Measurements from ENCODE around the gene CEP72.

Gene CEP72, protein sequence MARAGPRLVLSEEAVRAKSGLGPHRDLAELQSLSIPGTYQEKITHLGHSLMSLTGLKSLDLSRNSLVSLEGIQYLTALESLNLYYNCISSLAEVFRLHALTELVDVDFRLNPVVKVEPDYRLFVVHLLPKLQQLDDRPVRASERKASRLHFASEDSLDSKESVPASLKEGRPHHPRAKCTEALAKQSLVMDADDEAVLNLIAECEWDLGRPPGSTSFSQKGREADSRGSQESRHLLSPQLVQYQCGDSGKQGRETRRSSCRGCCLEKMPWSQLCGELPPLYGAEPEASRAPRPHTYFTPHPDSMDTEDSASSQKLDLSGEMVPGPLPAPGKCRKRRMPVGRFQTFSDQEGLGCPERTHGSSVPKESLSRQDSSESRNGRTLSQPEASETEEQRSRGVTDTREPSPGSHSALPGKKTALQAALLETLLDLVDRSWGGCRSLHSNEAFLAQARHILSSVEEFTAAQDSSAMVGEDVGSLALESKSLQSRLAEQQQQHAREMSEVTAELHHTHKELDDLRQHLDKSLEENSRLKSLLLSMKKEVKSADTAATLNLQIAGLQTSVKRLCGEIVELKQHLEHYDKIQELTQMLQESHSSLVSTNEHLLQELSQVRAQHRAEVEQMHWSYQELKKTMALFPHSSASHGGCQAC

DNA sequence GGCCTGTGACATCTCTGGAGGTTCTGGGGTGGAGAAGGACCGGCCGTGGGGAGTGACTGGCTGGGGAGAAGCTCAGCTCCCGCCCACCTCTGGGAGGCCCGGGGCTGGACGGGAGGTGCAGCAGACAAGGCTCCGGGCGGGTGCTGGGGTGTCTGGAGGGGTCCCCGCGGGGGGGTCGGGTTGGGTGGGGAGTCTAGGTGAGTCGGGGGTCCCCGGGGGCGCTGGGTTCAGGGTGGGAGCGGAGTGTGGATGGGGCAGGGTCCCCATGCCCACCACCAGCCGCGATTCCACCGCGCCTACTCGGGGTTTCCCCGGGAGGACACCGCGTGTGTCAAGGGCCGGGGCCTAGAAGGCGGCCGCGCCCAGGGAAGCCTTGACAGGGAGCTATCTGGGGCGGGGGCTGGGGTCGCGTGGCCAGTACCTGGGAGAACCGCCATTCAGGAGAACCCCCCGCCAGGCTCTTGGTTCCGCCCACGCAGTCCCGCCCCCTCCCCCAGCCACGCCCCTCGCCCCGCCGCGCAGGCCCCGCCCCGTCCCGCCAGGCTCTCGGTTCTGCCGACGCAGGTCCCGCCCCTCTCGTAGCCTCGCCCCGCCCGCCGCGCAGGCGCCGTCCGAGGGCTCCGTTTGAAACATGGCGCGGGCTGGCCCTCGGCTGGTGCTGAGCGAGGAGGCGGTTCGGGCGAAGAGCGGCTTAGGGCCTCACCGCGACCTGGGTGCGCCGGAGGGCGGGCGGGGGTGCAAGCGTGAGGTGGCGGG lies at the start of gene CEP72:
CEP72 (plus strand) TSS at position 610 of the 756 bp plus-strand sequence; CDS start at position 632, 22 bp downstream.
- DNase-seq (ENCODE audit: low read depth) = peak; percentile 26
- H3K4me3 ChIP-seq (ENCODE audit: low read length) = peak within 1 kb of the TSS; percentile 78
- TF ChIP-seq, protein P1, sequence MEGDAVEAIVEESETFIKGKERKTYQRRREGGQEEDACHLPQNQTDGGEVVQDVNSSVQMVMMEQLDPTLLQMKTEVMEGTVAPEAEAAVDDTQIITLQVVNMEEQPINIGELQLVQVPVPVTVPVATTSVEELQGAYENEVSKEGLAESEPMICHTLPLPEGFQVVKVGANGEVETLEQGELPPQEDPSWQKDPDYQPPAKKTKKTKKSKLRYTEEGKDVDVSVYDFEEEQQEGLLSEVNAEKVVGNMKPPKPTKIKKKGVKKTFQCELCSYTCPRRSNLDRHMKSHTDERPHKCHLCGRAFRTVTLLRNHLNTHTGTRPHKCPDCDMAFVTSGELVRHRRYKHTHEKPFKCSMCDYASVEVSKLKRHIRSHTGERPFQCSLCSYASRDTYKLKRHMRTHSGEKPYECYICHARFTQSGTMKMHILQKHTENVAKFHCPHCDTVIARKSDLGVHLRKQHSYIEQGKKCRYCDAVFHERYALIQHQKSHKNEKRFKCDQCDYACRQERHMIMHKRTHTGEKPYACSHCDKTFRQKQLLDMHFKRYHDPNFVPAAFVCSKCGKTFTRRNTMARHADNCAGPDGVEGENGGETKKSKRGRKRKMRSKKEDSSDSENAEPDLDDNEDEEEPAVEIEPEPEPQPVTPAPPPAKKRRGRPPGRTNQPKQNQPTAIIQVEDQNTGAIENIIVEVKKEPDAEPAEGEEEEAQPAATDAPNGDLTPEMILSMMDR (conservative IDR thresholded peaks at IDR 0.05; ENCODE audit: low read depth, low read length) = no peak

DNA sequence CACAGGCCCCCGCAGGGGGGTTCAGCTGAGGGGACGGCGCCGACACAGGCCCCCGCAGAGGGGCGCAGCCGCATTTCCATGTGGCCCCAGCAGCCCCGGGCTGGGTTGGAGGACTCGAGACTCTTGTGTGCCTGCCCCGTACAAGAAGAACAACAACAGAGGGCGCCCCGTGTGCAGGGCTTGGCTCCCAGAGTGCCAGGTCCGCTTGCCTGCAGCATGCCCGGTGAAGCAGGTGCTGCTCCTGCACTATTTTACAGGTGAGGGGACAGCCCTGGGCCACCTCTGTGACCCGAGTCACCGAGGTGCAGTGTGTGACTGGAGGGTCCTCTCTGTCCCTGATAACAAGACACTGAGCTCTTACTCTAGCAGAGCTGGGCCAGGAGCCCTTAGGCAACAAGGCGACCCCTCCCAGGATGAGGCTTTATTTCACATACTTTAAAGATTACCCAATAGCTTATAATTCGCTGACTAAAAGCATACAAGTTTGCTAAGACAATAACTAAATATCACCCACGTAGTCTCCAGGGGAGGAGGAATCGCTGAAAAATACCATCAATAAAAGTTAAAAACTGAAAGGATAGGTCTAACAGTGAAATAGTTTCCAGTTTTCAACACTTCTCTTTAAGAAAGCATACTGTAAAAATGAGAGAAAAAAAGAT lies 46.2 kb upstream of the CEP72 start:
- no peak overlapping the region for H3K4me3 ChIP-seq (ENCODE audit: low read length)
- TF ChIP-seq, protein P1 (conservative IDR thresholded peaks at IDR 0.05; ENCODE audit: low read depth, low read length) = no peak
- DNase-seq (ENCODE audit: low read depth) = no peak

DNA sequence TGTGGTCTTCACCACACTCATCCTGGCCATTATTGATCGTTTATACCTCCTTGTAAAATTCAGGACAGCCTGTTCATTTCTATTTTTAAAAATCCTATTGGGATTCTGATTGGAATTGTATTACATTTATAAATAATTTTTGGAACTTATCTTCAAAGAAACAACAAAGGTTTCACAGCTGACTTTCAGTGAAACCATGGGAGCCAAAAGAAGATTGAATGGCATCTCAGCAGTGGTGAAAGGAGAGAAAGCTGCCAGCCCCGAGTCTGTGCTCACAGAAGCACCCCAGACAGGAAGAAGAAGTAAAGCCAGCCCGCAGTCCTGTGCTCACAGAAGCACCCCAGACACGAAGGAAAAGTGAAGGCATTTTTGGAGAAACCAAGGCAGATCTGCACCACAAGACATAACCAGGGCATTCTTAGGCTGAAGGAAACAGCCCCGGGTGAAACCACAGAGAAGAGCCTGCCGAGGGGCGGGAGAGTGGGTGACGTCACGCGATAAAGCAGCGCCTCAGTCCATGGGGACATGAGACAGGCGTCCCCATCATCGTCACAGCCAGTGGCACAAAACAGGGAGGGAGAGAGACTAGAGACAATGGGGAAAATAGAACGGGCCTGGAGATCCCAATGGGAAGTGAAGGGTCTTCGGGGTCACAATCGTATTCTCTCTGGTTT lies 45.4 kb upstream of the CEP72 start:
- DNase-seq (ENCODE audit: low read depth) = no peak
- TF ChIP-seq, protein P1 (conservative IDR thresholded peaks at IDR 0.05; ENCODE audit: low read depth, low read length) = no peak
- H3K4me3 ChIP-seq (ENCODE audit: low read length) = no peak overlapping the region

DNA sequence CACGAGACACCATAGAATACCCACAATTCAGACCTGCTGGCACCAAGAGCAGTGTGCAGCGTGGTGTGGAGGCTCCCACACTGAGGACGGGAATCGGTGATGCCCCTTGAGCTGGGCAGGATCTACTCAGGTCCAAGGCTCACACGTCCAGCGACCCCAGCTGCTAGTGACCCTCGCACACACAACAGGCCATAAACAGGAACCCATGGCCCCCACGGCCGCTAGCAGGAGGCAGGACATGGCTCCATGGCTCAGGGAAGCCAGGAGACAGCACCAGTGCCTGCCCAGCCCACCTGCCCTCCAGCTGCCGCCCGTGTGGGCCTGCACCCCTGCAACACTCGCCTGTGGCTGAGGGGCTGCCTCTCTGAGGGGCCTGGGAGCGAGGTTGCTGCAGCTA lies 44.5 kb upstream of the CEP72 start:
- no peak for DNase-seq (ENCODE audit: low read depth)
- H3K4me3 ChIP-seq (ENCODE audit: low read length) = no peak overlapping the region
- TF ChIP-seq, protein P1 (conservative IDR thresholded peaks at IDR 0.05; ENCODE audit: low read depth, low read length) = no peak

DNA sequence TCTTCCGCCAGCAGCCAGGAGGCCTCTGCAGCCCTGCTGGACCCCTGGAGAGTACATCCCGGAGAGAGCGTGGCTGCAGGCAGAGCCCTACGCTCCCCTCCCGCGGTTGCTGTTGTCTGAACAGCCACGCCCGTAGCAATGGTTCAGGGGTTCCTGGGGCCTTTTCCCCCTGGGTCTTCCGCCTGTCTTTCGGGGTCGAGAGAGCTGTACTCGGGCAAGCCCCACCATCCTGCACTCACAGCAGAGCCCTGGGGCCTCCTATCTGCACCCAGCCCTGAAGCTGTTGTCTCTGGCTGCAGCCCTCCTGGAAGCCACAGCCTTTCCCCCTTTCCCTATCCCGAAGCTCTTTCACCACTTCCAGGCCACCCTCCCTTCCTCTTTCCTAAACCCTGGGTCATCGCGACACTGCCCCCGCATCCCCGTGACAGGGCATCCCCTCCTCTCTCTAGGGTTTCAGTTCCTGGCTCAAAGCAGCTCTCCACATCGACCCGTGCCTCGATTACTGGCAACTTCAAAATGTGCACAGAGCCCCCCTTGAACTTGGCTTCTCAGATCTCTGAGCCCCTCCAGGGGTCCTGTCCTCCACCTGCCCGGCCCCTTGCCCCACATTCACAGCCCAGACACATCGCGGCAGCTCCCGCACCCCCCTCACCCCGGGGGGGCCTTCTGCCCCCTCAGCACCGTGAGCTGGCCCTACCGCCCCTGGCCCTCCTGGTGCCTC lies 43.9 kb upstream of the CEP72 start:
- no peak for DNase-seq (ENCODE audit: low read depth)
- no peak overlapping the region for H3K4me3 ChIP-seq (ENCODE audit: low read length)
- TF ChIP-seq, protein P1 (conservative IDR thresholded peaks at IDR 0.05; ENCODE audit: low read depth, low read length) = no peak

DNA sequence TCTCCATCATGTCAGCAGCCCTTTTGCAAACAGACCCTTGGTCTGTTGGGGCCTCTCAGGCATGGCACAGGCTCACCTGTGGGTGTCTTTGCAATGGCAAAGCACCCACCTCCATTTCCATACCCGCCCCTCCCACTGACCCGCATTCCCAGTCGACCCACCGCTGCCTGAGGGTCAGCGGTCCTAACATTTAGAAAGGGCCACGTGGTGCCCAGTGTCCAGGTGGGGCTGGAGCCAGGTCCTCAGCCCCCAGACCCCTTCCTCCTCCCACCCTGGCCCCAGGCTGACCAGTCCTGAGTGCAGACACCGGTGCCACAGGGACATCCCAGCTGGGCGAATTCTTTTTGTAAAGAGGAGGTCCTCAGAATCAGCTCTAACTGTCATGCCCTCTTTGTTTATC lies 43.3 kb upstream of the CEP72 start:
- DNase-seq (ENCODE audit: low read depth) = no peak
- TF ChIP-seq, protein P1 (conservative IDR thresholded peaks at IDR 0.05; ENCODE audit: low read depth, low read length) = no peak
- no peak overlapping the region for H3K4me3 ChIP-seq (ENCODE audit: low read length)
